NCI-H526 treated with DMSO at 0.1 percent for 48 hours (cell line): ENCODE results near the gene RELL1.

Source experiments
- DNase-seq: peaks from one replicate; lab custom pipeline; 2025; lab: John Stamatoyannopoulos, UW

RELL1 gene, protein sequence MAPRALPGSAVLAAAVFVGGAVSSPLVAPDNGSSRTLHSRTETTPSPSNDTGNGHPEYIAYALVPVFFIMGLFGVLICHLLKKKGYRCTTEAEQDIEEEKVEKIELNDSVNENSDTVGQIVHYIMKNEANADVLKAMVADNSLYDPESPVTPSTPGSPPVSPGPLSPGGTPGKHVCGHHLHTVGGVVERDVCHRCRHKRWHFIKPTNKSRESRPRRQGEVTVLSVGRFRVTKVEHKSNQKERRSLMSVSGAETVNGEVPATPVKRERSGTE

DNA sequence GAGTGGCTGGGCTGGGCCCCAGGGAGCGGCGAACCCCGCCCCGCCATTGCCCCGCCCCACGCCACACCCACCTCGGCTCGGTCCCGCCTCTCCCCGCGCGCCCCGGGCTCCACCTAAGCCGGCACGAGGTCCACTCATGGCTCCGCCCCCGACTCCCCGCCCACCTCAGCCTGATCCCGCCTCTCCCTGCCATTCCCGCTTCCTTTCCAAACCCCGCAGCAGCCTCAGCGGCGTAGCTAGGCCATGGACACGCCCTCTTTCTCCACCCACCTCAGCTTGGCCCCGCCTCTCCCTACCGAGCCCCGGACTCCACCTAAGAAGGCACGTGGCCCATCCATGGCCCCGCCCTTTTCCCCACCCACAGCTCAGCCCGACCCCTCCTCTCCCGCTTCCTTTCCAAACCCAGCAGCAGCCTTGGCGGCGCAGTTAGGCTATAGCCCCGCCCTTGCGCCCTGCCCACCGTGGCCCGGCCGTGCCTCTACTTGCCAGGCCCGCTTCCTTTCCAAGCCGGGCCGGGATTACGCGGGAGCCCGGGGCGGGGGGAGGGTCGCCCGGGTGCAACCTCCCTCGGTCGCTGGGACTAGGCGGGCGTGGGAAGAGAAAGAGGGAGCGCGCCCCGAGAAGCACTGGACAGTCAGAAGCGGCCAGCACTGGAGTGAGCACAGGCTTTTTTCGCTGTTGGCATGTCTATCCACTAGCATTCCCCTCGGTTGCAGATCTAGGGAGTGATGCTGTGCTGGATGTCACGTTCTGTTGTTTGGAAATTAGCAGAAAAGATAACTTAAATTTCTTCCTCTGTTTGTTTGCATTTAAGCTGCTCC is at the start of gene RELL1:
RELL1 (minus strand) TSS at position 4 of the 821 bp plus-strand sequence. CDS start 89 bp downstream, outside the sequence.
- DNase-seq = peak; percentile 98

- DNase-seq = no peak
Observed at GRCh38 chr4:37735578-37735977, 49.4 kb upstream of the RELL1 start.

DNA sequence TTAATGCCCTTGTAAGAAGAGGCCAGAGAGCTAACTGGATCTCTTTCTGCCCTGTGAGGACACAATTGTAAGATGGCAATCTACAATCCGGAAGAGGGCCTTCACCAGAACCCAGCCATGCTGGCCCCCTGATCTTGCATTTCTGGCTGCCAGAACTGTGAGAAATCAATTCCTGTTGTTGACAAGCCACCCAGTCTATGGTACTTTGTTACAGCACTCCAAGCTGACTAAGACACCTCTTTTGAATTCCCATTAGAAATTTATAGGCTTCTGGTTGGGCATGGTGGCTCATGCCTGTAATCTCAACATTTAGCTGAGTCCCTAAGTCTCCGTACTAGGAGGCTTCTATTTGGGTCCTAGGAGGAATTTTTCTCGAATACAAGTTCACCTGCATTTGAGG is 48.8 kb upstream of the RELL1 start:
- DNase-seq = no peak

DNA sequence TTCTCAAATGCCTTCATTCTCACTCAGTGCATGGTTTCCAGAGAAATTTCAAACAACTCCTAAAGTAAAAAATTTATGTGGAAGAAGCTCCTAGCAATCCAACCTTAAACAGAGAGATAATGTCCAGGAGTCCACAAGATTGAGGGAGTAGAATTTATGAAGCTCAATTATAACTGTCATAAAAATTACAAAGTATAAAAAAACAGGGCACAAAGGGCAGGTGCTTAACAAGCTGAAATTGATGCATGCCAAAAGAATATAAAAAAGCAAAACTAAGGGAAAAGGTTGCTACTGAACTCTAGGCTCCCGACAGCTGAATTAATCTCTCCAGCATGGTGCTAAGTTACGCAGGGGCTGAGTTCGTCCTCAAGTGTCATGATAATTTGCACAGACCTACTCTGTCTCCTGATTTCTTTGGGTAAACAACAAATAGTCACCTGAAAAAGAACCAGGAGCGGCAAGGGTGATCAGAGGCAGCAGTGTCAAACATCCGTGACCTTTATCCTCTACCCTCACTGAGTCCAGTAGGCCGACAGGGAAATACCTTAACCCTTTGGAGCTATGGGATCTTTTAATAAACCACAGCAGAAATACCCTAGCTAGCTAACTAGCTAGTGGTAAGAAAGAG is 47.2 kb upstream of the RELL1 start:
- DNase-seq = no peak

GRCh38 chr4:37732526-37733186 is 46.5 kb upstream of the RELL1 start:
- DNase-seq = no peak

DNA sequence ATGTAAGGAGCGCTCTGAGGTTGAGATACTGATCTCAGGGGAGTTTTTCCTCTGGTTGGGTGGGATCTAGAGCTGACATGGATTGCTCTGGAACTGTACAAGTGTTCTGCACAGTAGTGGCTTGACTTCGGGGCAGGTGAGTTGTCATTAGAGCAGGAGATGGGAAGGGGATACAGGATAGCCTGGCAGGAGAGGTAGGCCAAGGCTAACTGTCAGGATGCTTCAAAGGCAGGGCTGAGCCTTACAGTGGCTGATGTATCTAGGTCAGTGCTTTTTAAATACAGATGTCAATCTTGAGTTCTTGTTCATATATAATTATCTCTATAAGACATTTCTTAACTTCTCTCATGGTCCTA is 43.5 kb upstream of the RELL1 start:
- no peak for DNase-seq

GRCh38 chr4:37728064-37728463 is 41.9 kb upstream of the RELL1 start:
- DNase-seq = no peak

GRCh38 chr4:37727635-37728034 is 41.5 kb upstream of the RELL1 start:
- DNase-seq = no peak

- no peak for DNase-seq
Observed at GRCh38 chr4:37726666-37727065, 40.5 kb upstream of the RELL1 start.

DNA sequence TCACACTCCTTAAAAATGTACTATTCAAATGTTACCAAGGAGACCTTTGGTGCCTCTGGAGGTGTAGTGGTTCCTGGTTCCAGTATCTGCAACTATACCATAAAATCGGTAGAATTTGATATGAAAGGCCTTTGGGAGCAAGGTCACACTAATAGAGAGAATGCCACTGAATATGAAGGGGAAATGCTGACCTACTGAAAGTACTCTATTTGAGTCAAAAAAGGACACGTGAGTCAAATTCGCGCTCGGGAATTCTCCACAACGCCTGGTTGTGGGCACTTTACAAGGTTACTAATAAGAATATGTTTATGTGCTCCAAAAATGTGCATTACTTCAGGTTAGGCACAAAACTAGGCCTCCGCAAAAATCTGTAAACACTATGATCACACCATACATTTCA is 39.5 kb upstream of the RELL1 start:
- DNase-seq = no peak

DNA sequence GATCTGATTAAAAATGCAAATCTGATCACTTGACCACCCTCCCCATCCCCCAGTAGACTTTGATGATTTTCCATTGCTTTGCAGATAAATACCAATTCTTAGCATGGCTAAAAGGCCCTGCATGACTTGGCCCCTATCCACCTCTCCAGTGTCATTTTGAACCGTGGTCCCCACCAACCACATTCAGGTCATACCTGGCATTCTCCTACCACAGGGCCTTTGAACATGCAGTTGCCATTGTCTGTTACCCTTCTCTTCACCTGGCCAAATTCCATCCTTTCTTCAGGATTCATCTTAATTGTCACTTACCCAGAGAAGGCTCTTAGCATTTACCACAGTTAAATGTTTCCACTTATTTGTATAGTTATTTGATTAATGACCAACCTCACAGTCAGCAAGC is 36.9 kb upstream of the RELL1 start:
- no peak for DNase-seq

DNA sequence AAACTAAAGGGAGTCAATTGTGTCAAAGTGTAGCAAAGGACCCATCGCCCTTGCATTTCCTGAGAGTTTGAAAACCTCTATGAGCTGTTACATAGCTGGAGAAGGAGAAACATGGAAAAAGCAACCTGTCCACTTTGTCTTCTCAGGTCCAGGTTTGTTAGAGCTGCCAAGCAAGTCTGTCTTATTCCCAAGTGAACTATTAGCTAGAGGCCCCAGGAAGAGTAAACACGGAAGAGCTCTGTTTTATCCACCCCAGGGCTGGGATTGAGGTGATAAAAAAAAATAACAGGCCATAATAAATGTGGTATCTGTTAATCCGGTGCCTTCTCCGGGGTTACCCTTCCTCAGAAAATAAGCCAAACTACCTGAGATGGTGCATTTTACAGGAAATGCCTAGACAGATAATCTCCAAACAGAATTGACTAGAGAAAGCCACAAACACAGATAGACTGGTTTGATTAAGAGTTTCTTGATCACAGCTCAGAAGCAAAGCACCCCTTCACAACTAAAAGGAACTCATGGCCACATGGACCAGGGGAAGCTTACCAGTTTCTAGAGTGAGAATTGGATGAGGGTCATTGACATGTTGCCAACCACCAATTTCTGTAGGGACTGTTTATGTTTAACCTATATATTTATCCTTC is 35.9 kb upstream of the RELL1 start:
- peak; percentile 41 for DNase-seq

DNA sequence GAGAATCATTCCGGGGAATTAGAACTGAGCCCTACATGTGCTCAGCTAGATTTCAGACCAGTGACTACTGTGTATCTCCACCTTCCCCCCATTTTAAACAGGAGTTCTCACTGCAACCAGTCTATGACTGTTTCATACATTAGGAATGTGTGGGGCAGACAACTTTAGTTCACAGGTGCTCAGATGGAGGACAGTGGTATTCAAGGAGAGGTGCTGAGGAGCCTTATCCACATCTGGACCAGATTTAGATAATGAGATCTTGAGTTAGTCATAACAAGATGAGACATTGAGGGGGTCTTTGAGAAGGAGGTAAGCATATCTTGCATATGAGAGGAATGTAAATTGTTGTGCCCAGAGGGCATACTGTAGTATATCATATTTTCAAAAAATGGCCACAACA is 32.8 kb upstream of the RELL1 start:
- no peak for DNase-seq

GRCh38 chr4:37717576-37717975 is 31.4 kb upstream of the RELL1 start:
- no peak for DNase-seq

DNA sequence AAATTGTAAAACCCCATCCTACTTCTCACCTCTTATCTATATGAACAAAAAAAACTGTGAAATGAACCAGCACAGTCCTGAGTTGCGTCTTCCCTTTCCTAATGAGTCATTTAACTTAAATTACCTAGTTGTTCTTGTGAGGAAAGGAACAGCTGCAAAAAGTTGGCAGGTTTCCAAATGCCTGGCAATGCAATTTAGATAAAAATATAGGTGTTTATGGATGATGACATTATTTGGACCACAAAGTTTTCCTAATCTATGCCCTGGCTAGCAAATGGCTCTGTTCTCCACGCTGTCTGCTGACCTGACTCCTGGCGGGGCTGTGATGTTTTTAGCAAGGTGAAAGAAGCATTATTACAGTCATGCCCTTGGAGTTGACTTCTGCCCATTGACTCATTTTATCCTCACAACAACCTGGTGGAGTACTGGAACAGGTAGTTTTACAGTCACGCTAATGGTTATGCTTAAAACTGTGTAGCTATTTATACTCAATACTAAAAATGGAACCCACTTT is 29.8 kb upstream of the RELL1 start:
- DNase-seq = no peak

GRCh38 chr4:37710491-37710890 is 24.3 kb upstream of the RELL1 start:
- DNase-seq = no peak

DNA sequence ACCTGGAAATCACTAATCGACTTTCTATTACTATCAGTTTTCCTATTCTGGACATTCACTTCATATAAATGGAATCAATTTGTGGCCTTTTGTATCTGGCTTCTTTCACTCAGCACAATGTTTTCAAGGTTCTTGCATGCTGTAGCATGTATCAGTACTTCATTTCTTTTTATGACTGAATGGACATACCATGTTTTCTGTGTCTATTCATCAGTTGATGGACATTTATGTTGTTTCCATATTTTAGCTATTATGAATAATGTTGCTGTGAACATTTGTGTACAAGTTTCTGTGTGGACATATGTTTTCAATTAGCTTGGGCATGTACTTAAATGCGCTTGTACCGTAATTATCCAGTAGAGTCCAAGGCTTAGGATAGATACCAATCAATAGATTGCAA is 19.9 kb upstream of the RELL1 start:
- DNase-seq = no peak

DNA sequence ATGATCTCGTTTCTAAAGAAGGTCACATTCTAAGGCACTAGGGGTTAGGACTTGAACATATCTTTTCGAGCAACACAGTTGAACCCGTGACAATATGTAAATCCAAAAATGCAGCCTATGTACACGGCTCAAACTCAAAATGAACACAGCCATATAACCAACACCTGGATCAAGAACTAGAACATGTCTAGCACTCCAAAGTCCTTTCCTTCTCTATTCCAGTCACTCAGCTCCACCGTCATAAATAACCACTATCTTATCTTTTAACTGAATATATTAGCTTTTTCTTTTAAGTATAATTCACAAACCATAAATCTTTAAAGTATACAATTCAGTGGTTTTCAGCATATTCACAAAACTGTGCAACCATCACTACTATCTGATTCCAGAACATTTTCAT is 19.4 kb upstream of the RELL1 start:
- no peak for DNase-seq

DNA sequence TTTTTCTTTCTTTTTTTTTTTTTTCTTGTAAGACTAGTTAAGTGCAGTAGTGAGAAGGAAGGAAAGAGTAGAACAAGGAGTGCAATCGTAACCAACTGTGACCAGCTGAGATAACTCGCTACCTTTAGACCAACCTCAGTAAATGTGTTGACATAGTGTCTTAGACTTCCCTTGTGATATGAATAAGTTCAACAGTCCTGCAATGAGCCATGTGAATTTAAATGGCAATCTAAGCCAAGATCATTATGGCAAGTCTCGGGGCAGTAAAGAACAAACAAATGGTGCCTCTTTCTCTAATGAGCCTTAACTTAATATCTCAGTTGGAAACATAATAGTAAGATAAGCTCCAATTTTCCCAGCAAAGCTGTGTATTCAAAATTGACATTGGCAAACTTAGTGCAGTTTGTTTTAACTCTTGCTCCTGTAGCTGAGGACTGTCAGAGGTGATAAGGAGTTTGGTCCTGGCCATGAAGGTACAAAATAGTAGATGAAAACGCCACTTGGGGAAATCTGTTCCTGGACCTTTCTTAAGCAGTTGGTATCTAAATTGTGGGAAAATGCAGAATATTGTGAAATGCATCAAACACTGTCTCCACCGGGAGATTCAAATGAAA is 13.8 kb upstream of the RELL1 start:
- no peak for DNase-seq

DNA sequence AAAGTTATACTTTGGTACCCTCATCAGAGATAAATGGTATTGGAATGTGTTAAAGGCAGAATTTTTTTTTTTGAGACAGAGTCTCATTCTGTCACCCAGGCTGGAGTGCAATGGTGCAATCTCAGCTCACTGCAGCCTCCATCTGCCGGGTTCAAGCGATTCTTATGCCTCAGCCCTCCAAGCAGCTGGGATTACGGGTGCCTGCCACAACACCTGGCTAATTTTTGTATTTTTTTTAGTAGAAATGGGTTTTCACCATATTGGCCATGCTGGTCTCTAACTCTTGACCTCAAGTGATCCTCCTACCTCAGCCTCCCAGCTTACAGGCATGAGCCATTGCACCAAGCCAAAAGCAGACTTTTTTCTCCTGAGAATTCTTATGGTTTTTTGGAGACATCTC is 11.4 kb upstream of the RELL1 start:
- no peak for DNase-seq

DNA sequence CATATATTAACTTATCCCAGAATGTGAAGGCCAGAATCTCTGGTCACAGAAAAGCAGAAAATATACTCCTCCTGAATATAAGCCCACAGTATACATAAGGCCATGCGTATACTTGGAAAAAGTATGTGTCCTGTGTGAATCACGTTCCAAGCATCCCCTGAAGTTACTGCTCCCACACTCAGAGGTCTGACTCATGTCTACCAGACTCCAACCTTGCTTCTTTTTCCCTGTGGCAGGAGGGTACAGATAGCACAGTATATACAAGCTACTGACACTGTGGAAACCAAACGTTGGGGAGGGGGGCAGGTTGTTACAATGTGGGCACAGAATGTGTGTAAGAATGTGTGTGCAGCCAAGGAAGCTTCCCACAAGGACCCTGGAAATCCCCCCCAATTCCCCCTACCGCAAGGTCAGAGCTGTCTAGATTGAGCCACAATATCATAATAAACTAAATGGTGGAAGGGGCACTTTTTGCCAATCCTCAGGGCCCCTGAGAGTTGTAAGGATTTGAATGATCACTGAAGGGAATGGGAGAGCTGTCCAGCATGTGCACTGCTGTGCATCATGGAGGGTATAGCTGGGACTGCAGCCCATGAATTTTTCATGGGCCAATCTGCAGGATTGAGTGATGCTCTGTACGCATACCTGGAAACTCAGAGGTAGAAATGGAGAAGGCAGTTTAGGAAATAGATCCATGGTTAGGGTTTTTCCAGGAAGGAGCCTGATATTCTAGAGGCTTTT is 7.4 kb upstream of the RELL1 start:
- no peak for DNase-seq
